Thoracic aorta (tissue), 2 donors: Measurements from ENCODE around the gene NHSL2. TPM values are rescaled to one million over a fixed set of nuclear protein-coding genes. Genes with fewer than 3 reads are reported as not detected.

Experiments
- ATAC-seq: fragments of 150-250 bp; one replicate; pipeline ENCODE4 v1.8.0; 2017; ENCODE audit warnings: low read depth; ENCODE audit not compliant: insufficient number of reproducible peaks, low FRiP score
- DNase-seq: peaks from one replicate; pipeline ENCODE4 v3.0.0-alpha.2; 2020; ENCODE audit warnings: low spot score
- H3K27ac ChIP-seq, 2 donors: fragments of 200-600 bp; sonication (generic); 1 replicate in 1 of 2; 2 replicates in 1 of 2; pipeline ENCODE4 v1.5.1; 2016; ENCODE audit warnings: mild to moderate bottlenecking in 2 of 2, moderate library complexity in 2 of 2
- H3K27me3 ChIP-seq: fragments of 200-600 bp; sonication (generic); replicated peaks from 2 replicates; pipeline ENCODE4 v1.6.0; 2016; ENCODE audit warnings: mild to moderate bottlenecking; ENCODE audit not compliant: insufficient read depth
- H3K36me3 ChIP-seq: fragments of 200-600 bp; sonication (generic); one replicate; pipeline ENCODE4 v1.5.1; 2016
- H3K4me1 ChIP-seq, 2 donors: fragments of 200-600 bp; sonication (generic); 1 replicate in 1 of 2; 2 replicates in 1 of 2; pipeline versions ENCODE4 v1.5.1 to v1.6.0; 2016; ENCODE audit warnings: low read depth in 2 of 2, mild to moderate bottlenecking in 1 of 2; ENCODE audit not compliant: control insufficient read depth in 1 of 2
- H3K4me3 ChIP-seq: fragments of 200-600 bp; sonication (generic); 2 replicates; pipeline ENCODE4 v1.5.1; 2016; ENCODE audit warnings: mild to moderate bottlenecking
- H3K9me3 ChIP-seq: fragments of 200-600 bp; sonication (generic); 2 replicates; pipeline ENCODE4 v1.5.1; 2016
- CTCF ChIP-seq: fragments of 200-600 bp; sonication (generic); IDR thresholded peaks from one replicate; pipeline ENCODE4 v1.5.1; 2019; ENCODE audit warnings: antibody characterized with exemption
- total RNA-seq, 2 donors: library from RNA; depleted of rRNA; stranded (reverse); fragments of >200 nt; gene quantifications; one replicate each; pipeline versions ENCODE4 v1.1.0 to v1.2.3, GENCODE V29; 2016

The NHSL2 gene
- total RNA-seq, 2 donors from 2014 or later, result 15.0 to 16.5 TPM

- Histone ChIP-seq H3K27ac (no peak overlapping the region), H3K4me3 (no peak overlapping the region), H3K4me1 (no peaks in the 10 kb centered on the region), H3K27me3 (no peaks in the 10 kb centered on the region), H3K36me3 (no peaks in the 10 kb centered on the region), H3K9me3 (no peaks in the 10 kb centered on the region)
- ATAC-seq (no peak), DNase-seq (no peak)
- TF ChIP-seq CTCF, result no peak
Measured at GRCh38 chrX:71935476-71935875, 24.8 kb downstream of the NHSL2 start.

- Histone ChIP-seq H3K36me3 (no peaks in the 10 kb centered on the region), H3K9me3 (no peaks in the 10 kb centered on the region), H3K4me3 (no peak overlapping the region), H3K27ac (no peak overlapping the region), H3K27me3 (no peaks in the 10 kb centered on the region), H3K4me1 (no peaks in the 10 kb centered on the region)
- no peak for DNase-seq
- ATAC-seq, result no peak
- TF ChIP-seq CTCF, result no peak
Measured at GRCh38 chrX:71936632-71937031, 26.0 kb downstream of the NHSL2 start.

- no peaks in the 10 kb centered on the region for H3K27me3 ChIP-seq
- TF ChIP-seq CTCF, result no peak
- no peaks in the 10 kb centered on the region for H3K36me3 ChIP-seq
- ATAC-seq (no peak), DNase-seq (no peak)
- H3K4me1 ChIP-seq, result no peaks in the 10 kb centered on the region
- no peaks in the 10 kb centered on the region for H3K9me3 ChIP-seq
- H3K4me3 ChIP-seq, result no peak overlapping the region
- H3K27ac ChIP-seq, result no peak overlapping the region
Measured at GRCh38 chrX:71938371-71938770, 27.7 kb downstream of the NHSL2 start.

- Histone ChIP-seq H3K27ac (no peak overlapping the region), H3K4me1 (no peaks in the 10 kb centered on the region), H3K9me3 (no peaks in the 10 kb centered on the region), H3K4me3 (no peak overlapping the region), H3K27me3 (no peaks in the 10 kb centered on the region), H3K36me3 (no peaks in the 10 kb centered on the region)
- TF ChIP-seq CTCF, result no peak
- no peak for ATAC-seq
- DNase-seq, result no peak
Measured at GRCh38 chrX:71941145-71941544, 30.5 kb downstream of the NHSL2 start.

- ATAC-seq (no peak), DNase-seq (no peak)
- Histone ChIP-seq H3K36me3 (no peaks in the 10 kb centered on the region), H3K9me3 (no peaks in the 10 kb centered on the region), H3K4me1 (no peaks in the 10 kb centered on the region), H3K4me3 (no peak overlapping the region), H3K27me3 (no peaks in the 10 kb centered on the region), H3K27ac (no peak overlapping the region)
- no peak for TF ChIP-seq CTCF
Measured at GRCh38 chrX:71941776-71942175, 31.1 kb downstream of the NHSL2 start.
